ENCODE measurements around the gene SLC51B.
"Not testable (repeated sequence)": the region's sequence is repeated elsewhere in the genome, so short reads cannot be mapped to it uniquely, and the experiment has no call there.

SLC51B gene

DNA sequence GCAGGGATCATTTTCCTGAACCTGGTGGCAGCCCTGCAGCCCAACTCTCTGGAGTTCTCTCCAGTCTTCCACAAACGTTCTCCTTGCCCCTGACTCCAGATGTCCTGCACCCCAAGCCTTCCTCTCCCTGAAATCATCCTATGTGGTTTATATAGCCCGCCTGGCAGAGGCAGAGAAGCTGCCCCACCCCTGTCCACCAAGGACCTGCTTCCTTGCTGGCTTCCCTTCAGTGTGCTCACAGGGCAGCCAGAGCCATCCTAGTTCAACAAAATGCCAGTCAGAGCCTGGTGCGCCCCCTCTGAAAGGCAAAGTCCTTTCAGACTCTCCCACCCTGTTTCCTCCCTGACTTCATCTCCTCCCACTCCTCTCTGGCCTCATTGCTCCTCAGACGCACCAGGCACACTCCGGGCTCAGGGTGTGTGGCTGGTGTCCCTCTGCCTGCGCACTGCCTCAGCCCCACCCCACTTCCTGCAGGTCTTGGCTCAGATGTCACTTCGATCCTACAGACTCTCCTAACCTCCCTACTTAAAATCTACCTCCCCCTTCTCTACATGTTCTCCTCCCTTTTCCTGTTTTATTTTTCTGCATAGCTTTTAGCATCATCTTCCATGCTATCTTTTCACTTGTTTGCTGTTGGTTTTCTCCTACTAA is 37.2 kb downstream of the SLC51B start:
- no peak for FAIRE-seq
- DNase-seq (ENCODE audit: insufficient read length, low spot score): no peak

DNA sequence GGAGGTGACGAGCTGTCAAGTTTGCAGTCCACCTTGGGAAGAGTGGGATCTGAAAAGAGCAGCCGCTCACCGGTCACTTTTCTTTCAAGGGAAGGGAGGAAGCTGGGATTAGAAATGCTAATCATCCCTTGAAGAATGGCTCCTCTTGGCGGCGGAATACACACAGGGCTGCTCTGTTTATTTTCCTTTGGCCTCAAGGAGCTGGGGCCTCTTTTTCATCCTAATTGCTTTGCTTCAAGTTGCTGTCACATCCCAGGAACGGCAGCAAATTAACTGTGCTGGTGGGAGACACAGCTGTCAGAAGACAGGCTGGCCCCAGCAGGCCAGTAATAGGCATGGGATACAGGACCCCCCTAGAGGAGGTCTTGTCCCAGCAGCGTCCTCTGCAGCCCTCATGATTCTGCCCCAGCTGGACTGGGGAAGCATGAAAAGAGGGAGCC is 38.1 kb downstream of the SLC51B start:
- DNase-seq (ENCODE audit: insufficient read length, low spot score) (no peak), FAIRE-seq (no peak)

DNA sequence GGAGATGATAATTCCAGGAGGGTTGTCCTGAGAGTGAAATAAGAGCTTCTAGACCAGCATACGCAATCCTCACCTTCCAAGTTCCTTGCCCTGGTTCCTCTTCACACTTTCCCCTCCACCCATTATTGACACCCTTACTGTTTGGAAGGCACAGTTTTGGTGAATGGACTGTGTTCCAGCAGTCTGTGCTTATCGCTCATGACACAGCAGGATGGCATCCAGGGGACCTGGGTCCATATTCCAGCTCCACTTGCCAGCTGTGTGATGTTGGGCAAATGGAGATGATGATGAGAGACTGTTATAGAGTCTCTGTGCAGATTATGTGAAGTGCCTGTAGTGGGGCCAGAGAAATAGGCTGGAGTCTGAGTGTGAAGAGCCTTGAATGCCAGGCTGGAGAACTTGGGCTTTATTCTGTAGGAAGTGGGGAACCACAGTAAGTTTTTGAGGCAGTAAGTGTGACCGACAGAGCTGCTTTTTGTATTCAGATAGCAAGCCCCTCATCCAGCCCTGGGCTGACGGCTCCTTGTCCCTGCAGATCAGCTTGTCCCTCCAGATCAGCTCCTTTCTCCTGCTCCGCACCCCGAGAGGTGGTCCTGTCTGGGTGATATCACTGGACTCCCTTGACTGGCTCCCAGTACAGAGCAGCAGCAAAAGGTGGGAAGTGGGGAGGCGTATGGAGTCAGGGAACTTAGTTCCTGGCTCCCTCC is 39.5 kb downstream of the SLC51B start:
- FAIRE-seq (no peak), DNase-seq (ENCODE audit: insufficient read length, low spot score) (no peak)

DNA sequence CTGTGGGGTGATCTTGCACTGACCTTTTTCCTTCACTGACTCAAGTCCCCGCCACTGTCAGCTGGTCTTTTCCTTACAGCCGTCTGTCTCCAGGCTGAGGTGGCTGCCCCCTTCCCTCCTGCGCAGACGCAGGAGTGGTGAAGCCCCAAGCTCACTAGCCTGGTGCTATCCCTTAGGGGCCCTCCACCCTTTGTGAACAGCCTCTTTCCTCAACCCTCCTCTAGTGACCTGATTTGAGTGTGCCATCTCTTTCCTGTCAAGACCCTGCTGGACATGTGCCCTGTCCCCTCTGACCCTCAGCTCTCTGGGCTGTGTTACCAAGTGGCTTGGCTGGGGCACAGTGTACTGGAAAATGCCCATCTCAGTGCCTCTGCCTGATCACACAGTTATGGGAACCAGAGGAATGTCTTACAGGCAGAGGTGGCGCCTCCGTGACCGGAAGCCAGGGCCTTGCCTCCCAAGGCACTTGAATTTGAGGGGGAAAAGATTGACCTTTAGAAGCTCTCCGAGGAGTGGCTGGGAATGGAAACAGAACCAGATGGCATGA is 40.1 kb downstream of the SLC51B start:
- no peak for DNase-seq (ENCODE audit: insufficient read length, low spot score)
- no peak for FAIRE-seq

DNA sequence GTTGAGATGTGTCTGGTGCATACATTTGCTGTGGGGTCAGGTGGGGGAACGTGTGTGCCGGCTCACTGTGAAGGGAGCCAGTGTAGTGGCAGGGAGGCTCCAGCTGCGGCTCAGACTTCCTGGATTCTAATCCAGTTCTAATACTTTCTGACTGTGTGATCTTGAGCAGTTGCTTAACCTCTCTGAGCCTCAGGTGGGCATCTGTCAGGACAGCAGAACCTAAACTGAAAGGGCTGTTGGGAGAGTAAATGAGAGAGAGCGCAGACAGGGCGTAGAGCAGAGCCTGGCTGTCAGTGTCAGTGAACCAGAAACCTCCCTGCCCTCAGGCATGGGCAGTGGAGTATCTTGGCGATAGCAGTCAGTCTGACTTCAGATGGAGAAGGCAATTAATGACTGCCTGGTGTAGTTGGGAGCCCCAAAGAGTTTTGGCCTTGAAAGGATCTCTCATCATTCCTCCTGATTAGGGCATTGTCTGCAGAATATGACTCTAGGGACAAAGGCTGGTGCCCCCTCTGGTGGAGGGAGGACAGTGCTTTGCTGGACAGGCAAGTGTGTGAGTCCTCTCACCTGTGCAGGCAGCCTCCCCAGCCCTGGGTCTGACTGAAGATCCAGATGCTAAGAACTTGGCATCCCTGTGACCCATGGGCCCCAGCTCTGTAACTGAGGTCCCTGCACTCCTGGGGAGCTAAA is 40.9 kb downstream of the SLC51B start:
- DNase-seq (ENCODE audit: insufficient read length, low spot score) (no peak), FAIRE-seq (no peak)

DNA sequence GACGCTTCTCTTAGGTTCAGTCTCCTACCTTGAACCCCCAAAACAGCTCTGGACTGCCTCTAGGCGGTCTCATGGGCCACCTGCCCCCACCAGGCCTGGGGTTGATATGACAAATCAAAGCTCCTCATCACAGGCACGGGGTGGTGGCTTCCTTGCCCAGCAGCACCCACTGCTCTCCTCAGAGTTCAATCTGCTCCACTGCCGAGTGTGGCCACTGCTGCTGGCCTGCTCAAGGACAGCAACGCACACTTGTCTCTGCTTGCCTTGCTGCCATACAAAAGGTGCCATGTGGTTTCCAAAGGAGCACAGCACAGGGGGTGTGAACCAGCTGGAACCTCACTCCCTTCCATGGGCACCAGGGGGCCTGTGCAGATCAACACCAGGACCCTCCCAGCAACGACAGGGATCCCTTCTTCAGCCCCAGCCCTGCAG is 41.5 kb downstream of the SLC51B start:
- DNase-seq (ENCODE audit: insufficient read length, low spot score) (no peak), FAIRE-seq (no peak)

DNA sequence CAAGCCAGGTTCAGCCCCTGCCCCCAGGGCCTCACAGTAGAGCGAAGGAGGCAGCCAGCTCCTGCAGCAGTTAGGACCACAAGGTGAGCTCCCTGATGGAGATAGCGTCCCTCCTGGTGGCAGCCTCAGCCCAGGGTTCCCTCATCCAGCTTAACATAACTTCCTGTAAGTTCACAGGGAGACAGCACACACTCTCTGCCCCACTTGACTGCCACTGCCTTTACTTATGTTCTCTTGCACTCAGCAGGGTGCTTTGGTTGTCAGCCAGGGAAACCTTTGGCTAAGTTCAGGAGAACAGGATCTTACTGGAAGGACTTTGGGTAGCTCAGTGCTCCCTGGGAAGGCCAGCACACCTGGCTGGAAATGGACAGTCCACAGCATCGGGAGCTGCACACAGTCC is 42.2 kb downstream of the SLC51B start:
- no peak for FAIRE-seq
- DNase-seq (ENCODE audit: insufficient read length, low spot score): no peak

DNA sequence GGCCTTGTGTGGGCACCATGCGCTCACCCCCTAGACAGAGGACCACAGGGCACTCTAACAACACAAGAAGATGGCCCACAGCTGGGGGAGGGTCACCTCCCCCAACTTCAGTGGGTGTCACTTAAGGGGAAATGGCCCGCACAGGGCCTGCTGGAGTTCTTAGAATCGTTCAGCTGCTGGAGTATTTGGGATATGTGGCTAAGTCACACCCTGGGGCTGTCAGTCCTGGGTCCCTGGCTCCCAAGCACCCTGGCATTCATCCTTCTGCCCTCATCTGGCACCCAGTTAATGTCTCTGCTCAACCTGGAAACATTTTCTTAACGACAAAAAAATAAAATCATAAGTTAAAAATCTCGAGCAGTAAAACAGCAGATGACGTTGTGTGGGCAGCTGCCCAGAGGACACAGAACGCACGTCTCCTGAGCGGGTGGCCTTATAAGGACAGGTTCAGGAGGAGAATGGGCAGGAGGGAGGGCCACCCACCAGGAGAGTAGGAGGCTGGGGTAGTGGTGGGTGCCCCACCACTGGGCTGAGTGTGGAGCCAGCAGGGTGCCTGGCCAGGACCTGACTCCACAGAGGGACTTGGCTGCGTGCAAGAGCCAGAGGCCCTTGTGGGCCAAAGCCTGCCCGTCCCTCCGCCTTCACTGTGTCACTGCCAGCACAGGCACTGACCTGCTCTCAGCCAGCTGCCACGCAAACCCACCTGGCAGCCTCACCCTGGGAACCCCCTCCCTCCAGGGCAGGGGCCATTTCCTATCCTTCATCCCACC is 42.9 kb downstream of the SLC51B start:
- DNase-seq (ENCODE audit: insufficient read length, low spot score) (no peak), FAIRE-seq (no peak)

DNA sequence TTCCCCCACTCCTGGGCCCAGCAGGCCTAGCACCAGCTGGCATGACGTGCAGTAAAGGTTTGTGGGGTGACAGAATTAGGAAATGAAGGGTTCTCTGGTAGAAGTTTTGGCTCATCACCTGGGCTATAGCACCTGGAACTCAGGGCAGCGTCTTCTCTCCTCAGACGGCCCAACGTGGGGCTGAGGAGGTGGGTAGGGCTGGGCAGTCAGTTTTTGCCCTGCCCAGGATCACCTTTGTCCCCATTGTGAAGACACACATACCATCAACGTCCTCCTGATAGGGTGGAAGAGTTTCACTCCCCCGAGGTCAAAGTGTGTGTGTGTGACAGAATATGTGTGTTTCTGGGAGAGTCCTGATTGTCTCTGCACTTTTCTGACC is 43.4 kb downstream of the SLC51B start:
- FAIRE-seq (no peak), DNase-seq (ENCODE audit: insufficient read length, low spot score) (no peak)

DNA sequence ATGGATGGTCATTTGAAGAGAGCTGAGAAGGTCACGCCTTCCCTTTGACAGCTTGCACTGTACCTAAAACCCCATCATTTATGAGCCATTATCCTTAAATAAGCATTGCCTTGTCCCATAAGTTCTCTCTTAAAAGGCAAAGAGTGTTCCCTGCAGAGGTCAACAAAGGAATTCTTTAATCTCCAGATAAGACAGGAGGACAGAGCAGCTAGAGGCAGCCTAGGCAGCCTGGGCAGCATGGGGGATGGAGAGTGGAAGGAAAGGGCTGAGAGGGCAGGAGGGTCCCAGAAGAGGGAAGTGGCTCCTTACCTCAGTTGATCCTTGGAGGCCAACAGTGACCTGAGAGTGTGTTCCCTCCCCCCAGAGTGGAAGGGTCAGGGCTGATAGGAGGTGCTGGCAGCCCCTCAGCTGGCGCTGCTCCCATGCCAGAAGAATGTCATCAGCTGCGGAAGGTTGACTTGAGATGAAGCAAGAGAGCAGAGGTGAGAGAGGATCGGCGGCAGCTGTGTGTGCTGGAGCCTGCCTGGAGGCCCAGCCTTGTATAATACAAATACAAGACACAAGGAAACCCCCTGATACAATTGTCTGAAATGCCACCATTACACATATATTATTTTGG is 44.1 kb downstream of the SLC51B start:
- DNase-seq (ENCODE audit: insufficient read length, low spot score) (no peak), FAIRE-seq (no peak)

DNA sequence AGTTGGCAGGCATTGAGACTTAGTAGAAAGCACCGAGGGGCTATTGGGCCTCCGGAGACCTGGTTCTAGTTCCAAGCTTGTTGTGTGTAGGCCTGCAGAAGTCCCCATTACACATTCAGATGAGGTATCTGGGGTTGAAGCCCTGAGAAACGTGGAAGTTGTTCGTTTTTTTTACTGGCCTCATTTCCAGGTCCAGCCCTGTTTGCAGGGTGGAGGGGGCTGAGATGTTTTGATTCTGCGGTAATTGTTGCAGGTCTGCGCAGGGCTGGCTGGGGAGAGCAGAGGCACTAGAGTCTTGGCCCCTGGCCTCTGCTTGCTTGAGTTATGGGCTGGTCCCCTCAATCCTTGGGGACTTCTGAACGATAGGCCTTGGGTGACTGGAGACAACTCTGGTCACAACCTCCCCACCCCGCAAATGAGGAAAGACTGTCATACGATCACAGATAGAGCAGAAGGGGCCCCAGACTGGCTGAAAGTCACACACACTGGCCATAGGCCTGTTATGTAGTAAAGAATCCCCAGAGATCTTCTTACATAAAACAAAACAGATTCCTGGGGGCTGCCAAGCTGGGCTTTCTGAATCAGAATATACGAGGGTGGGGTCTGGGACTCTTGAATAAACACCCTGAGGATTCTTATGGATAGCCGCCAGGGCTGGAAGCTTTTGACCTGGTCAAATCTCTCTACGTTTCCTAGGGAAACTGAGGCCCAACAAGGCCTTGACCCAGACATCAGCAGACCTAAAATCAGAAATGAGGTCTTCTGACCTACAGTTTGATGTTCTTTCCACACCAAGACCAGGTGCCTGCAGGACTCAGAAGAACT is 47.0 kb downstream of the SLC51B start:
- FAIRE-seq: no peak
- DNase-seq (ENCODE audit: insufficient read length, low spot score): no peak

DNA sequence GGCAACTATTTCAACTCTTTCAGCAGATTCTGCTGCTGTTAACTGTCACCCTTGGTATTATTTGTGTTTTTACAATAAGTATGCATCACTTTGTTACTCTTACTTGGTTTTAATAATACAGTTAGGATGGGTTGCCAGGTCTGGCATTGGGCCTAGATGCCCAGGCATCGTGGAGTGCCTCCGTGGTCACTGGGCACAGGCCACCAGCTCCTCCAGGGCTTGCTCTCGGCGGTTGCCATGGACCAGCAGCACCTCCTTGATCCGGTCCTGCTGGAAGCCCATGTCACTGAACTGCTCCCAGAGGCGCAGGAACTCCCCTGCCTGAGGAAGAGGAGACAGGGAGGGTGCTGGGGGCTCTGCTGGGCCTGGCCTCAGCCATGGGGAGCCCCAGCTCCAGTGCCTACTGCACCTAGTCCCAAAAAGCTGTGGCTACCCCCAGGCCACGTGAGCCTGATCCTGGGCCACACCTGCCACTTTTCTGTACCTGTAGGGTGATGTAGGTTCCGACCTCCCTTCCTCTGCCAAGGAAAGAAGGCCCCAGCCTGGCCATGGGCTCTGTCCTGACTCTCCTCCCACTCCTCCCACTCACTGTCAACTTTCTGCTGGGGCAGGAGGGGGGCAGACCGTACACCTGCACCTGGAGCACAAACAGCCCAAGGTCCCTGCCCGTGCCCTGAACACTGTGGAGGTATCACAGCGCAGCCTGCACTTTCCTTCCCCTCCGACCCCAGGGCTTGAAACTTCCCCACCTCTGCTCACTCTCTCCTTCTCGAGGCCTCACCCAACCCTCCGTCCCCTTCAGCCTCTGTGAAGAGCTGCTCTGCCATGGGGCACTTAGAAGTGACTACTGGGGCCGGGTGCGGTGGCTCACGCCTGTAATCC is 48.0 kb downstream of the SLC51B start:
- DNase-seq (ENCODE audit: insufficient read length, low spot score) (no peak), FAIRE-seq (no peak)

DNA sequence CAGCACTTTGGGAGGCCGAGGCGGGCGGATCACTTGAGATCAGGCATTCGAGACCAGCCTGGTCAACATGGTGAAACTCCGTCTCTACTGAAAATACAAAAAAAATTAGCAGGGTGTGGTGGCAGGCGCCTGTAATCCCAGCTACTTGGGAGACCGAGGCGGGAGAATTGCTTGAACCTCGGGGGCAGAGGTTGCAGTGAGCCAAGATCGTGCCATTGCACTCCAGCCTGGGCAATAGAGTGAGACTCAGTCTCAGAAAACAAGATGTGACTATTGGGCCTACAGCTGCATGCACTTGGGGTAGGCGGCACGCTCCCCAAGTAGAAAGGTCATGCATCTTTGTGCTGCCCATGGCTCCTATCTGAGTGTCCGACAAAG is 48.6 kb downstream of the SLC51B start:
- not testable (repeated sequence) for DNase-seq (ENCODE audit: insufficient read length, low spot score); FAIRE-seq

DNA sequence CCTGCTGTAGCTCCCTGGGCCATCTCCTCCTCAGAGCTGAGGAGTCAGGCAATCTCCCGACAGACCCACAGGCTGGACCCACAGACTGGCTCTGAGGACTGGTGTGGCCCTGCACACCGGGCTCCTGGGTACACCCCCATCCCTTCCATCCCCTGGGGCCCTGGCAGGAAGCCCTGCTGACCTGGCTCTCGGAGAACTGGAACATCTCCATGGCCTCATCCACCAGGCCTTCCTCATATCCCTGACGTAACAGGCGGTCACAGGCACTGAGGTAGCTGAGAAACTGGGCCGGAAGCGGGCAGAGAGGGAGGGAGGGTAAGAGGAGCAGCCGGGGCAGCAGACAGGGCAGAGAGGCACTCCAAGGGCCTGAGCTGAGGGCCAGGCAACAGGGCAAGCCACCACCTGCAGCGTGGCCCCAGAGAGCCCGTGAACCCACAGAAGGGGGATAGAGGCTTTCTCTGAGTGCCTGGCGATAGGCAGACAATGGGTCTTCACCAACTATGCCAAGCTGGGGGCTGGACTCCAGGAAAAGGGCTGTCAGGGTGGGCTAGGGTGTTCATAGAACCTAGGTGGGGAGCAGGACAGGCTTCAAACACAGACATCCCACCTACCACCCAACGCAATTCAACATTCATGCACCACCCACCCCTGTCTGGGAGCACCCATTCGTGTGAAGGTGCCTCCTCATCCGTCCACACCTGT is 49.3 kb downstream of the SLC51B start:
- DNase-seq (ENCODE audit: insufficient read length, low spot score) (no peak), FAIRE-seq (no peak)

DNA sequence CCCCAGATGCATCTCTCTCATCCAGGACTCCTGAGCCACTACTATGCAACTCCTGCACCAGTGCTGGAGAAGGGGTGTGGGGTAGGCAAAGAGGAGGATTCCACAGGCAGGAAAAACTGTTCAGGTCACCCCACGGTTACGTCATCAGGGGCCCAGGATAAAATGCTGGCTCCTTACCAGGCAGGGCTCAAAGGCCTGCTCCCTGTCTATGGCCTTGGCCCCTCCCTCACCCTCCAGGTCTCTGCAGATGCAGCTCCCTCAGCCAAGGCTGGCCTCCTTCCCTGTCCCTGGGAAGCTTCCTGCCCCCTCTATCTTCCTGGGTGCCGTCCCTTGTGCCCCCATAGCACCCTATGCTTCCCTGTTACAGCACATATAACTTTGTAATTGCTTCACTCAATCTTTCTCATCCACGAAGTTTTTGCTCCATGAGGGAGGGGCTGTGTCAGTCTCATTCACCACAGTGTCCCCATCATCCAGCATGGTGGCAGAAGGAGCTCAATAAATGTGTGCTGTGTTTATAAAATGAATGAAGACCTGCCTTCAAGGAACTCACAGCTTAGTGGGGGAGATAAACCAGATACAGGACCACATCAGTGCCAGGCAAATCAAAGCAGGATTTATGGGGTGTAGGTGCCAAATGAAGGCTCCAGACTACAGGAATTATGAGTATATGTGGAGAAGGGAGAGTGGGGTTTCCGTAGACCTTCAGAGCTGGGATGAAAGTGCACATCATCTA is 50.0 kb downstream of the SLC51B start:
- FAIRE-seq: no peak
- DNase-seq (ENCODE audit: insufficient read length, low spot score): no peak

DNA sequence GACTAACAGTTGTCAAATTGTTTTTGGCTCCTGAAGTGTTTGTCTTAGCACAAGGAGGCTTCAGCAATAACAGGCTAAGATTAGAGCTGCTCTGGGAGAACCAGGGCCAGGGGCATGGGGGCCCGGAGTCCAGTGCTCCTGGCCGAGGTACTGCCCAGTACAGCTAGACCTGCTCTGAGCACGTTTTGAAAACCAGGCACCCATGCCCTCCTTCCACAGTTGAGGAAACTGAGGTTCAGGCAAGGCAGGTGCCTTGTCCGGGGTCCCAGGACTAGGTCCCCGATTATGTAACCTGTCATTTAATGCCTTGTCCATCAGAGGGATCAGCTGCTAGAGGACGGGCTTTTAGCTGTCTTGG is 50.5 kb downstream of the SLC51B start:
- no peak for FAIRE-seq
- no peak for DNase-seq (ENCODE audit: insufficient read length, low spot score)

All from GM19239 (cell line).